Gastrocnemius medialis (tissue), 4 donors: ENCODE data around the gene MGAT4C. TPM values are rescaled to one million over a fixed set of nuclear protein-coding genes. Genes with fewer than 3 reads are reported as not detected.

Experiments
- ATAC-seq, 2 donors: fragments of 150-250 bp; one replicate each; pipeline ENCODE4 v1.9.1; 2016
- DNase-seq, 2 donors: peaks; one replicate each; pipeline ENCODE4 v3.0.0-alpha.2; 2019
- H3K27ac ChIP-seq, 4 donors: fragments of 200-600 bp; sonication (generic); 1 replicate in 1 of 4; 2 replicates in 3 of 4; pipeline ENCODE4 v1.5.1; 2016 to 2018; ENCODE audit warnings: mild to moderate bottlenecking in 2 of 4, moderate library complexity in 1 of 4
- H3K27me3 ChIP-seq, 3 donors: fragments of 200-600 bp; sonication (generic) in 2 of 3; 1 replicate in 1 of 3; 2 replicates in 2 of 3; pipeline versions ENCODE4 v1.5.1 to v1.6.0; 2016 to 2019; ENCODE audit warnings: mild to moderate bottlenecking in 1 of 3, moderate library complexity in 1 of 3
- H3K36me3 ChIP-seq, 2 donors: fragments of 200-600 bp; sonication (generic) in 1 of 2; one replicate each; pipeline ENCODE4 v1.5.1; 2017 to 2018
- H3K4me1 ChIP-seq, 2 donors: fragments of 200-600 bp; sonication (generic) in 1 of 2; one replicate each; pipeline ENCODE4 v1.5.1; 2016 to 2017; ENCODE audit warnings: mild to moderate bottlenecking in 2 of 2
- H3K4me3 ChIP-seq, 4 donors: fragments of 200-600 bp; sonication (generic) in 3 of 4; 1 replicate in 1 of 4; 2 replicates in 3 of 4; pipeline ENCODE4 v1.5.1; 2016 to 2019; ENCODE audit warnings: mild to moderate bottlenecking in 2 of 4
- H3K9me3 ChIP-seq, 3 donors: fragments of 200-600 bp; sonication (generic) in 2 of 3; 1 replicate in 1 of 3; 2 replicates in 2 of 3; pipeline ENCODE4 v1.5.1; 2016 to 2019
- CTCF ChIP-seq, 5 experiments: fragments of 450-650 bp in 3 of 5; fragments of 200-600 bp in 2 of 5; sonication (generic) in 2 of 5; IDR thresholded peaks in 4 of 5; conservative IDR thresholded peaks in 1 of 5; 1 replicate in 4 of 5; 2 replicates in 1 of 5; pipeline ENCODE4 v1.5.1; 2016 to 2019; ENCODE audit warnings: antibody characterized with exemption in 5 of 5, mild to moderate bottlenecking in 3 of 5, moderate library complexity in 3 of 5
- POLR2A ChIP-seq, 2 donors: fragments of 450-650 bp; IDR thresholded peaks; one replicate each; pipeline ENCODE4 v1.6.1; 2017; ENCODE audit warnings: antibody characterized with exemption in 2 of 2, mild to moderate bottlenecking in 2 of 2, moderate library complexity in 2 of 2
- in situ Hi-C, 4 donors: fragments of 200-750 bp; cut with MboI; loops; one replicate each; pipeline versions ENCODE4 v1.15.0 to v1.8.0; 2017; ENCODE audit warnings: low sequenced_read_pairs in 4 of 4
- intact Hi-C: fragments of 100-400 bp; cut with DNase I; formaldehyde crosslinking; loops from one replicate; pipeline ENCODE4 v1.15.1; 2023; ENCODE audit warnings: low total_unique reads
- total RNA-seq, 4 donors: library from RNA; depleted of rRNA; stranded (reverse); fragments of >200 nt; gene quantifications; one replicate each; pipeline versions ENCODE4 v1.1.0 to v1.2.3, GENCODE V29; 2016

The MGAT4C gene
- total RNA-seq, 4 donors from 2014 or later: not detected

DNA sequence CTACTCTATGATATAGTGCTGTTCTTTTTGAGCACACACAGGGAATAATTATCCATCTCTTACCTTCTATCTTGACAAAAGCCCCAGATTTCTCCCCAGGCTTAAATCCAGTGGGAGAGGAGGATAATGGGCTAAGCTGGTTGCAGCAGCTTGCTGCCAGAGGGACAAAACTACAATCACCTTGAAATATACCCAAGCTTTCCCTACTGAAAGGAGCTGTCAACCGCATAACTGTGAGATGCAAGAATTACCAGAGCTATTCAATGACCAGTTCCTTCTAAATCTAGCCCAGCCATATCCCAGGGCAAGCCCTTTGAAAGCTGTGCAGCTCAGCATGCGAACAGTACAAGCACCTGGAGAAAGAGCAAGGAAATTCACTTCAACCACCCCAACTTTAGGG is 943 bp upstream of the MGAT4C start:
- in situ Hi-C loops (no loop called here), intact Hi-C loops (no loop called here)
- TF ChIP-seq CTCF (IDR thresholded peaks at IDR 0.05 in 4 of 5, conservative IDR thresholded peaks at IDR 0.05 in 1 of 5): no peak
- no peak for TF ChIP-seq POLR2A (IDR thresholded peaks at IDR 0.05)
- ATAC-seq: no peak
- Histone ChIP-seq H3K4me3 (no peak overlapping the region), H3K27me3 (no peaks in the 10 kb centered on the region), H3K27ac (no peak overlapping the region), H3K9me3 (no peaks in the 10 kb centered on the region), H3K36me3 (no peaks in the 10 kb centered on the region), H3K4me1 (no peaks in the 10 kb centered on the region)
- DNase-seq: no peak

- Histone ChIP-seq H3K4me1 (no peaks in the 10 kb centered on the region), H3K36me3 (no peaks in the 10 kb centered on the region), H3K9me3 (no peaks in the 10 kb centered on the region), H3K4me3 (no peak overlapping the region), H3K27me3 (no peaks in the 10 kb centered on the region), H3K27ac (no peak overlapping the region)
- in situ Hi-C loops: no loop called here
- ATAC-seq (no peak), DNase-seq (no peak)
- intact Hi-C loops: no loop called here
- TF ChIP-seq CTCF (IDR thresholded peaks at IDR 0.05 in 4 of 5, conservative IDR thresholded peaks at IDR 0.05 in 1 of 5): no peak
- TF ChIP-seq POLR2A (IDR thresholded peaks at IDR 0.05): no peak
Observed at GRCh38 chr12:86254399-86255107, 1.6 kb downstream of the MGAT4C start.

DNA sequence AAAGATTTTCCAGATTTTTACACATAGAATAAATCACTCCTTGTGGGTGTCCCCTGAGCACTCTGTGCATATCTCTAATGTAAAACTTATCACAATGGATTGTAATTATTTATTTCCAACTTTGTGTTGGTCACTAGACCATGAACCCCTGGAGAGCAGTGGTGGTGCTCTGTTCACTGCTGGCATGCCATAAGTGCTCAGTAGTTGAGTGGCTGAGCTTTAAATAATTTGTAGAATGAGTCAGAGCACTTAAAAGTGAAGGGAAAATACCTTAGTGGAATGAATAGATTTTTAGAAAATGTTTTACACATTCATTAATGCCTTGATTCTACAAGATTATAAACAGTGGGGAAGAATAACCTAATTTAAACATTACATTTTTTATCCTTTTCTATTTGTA is 6.3 kb downstream of the MGAT4C start:
- in situ Hi-C loops (no loop called here), intact Hi-C loops (no loop called here)
- no peak for TF ChIP-seq POLR2A (IDR thresholded peaks at IDR 0.05)
- no peak for TF ChIP-seq CTCF (IDR thresholded peaks at IDR 0.05 in 4 of 5, conservative IDR thresholded peaks at IDR 0.05 in 1 of 5)
- Histone ChIP-seq H3K27ac (no peak overlapping the region), H3K4me1 (no peaks in the 10 kb centered on the region), H3K4me3 (no peak overlapping the region), H3K36me3 (no peaks in the 10 kb centered on the region), H3K9me3 (no peaks in the 10 kb centered on the region), H3K27me3 (no peaks in the 10 kb centered on the region)
- ATAC-seq (no peak), DNase-seq (no peak)

GRCh38 chr12:86249276-86249675 is 6.9 kb downstream of the MGAT4C start:
- no peak for ATAC-seq
- no peak overlapping the region for H3K27ac ChIP-seq
- TF ChIP-seq POLR2A (IDR thresholded peaks at IDR 0.05): no peak
- TF ChIP-seq CTCF (IDR thresholded peaks at IDR 0.05 in 4 of 5, conservative IDR thresholded peaks at IDR 0.05 in 1 of 5): no peak
- no peaks in the 10 kb centered on the region for H3K9me3 ChIP-seq
- DNase-seq: no peak
- in situ Hi-C loops: no loop called here
- H3K36me3 ChIP-seq: no peaks in the 10 kb centered on the region
- no peaks in the 10 kb centered on the region for H3K27me3 ChIP-seq
- H3K4me3 ChIP-seq: no peak overlapping the region
- intact Hi-C loops: no loop called here
- no peaks in the 10 kb centered on the region for H3K4me1 ChIP-seq

DNA sequence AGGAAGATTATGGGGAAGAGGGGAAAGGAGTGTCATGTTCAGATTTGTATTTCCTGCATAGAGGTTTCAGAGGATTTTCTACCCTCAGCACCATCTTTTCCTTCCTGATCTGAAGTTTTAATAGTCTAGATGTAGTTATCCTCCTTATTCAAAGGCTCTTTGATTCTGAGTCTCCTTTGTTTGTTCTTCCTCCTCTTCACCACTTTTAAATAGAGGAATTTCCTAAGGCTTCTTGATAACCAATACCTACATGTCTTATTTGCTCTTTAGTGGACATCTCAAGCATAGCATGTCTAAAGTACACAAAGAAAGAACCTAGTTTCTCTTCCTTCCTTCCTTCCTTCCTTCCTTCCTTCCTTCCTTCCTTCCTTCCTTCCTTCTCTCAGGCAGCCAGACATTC is 8.3 kb downstream of the MGAT4C start:
- intact Hi-C loops: no loop called here
- Histone ChIP-seq H3K4me3 (no peak overlapping the region), H3K27ac (no peak overlapping the region), H3K36me3 (no peaks in the 10 kb centered on the region), H3K4me1 (no peaks in the 10 kb centered on the region), H3K27me3 (no peaks in the 10 kb centered on the region), H3K9me3 (no peaks in the 10 kb centered on the region)
- no peak for TF ChIP-seq CTCF (IDR thresholded peaks at IDR 0.05 in 4 of 5, conservative IDR thresholded peaks at IDR 0.05 in 1 of 5)
- TF ChIP-seq POLR2A (IDR thresholded peaks at IDR 0.05): no peak
- ATAC-seq (no peak), DNase-seq (no peak)
- in situ Hi-C loops: no loop called here
